Measurements from ENCODE around the gene ATG9B.
A peak's percentile ranks its signal among the peaks of the same experiment; 100 is the strongest.

ATG9B gene

DNA sequence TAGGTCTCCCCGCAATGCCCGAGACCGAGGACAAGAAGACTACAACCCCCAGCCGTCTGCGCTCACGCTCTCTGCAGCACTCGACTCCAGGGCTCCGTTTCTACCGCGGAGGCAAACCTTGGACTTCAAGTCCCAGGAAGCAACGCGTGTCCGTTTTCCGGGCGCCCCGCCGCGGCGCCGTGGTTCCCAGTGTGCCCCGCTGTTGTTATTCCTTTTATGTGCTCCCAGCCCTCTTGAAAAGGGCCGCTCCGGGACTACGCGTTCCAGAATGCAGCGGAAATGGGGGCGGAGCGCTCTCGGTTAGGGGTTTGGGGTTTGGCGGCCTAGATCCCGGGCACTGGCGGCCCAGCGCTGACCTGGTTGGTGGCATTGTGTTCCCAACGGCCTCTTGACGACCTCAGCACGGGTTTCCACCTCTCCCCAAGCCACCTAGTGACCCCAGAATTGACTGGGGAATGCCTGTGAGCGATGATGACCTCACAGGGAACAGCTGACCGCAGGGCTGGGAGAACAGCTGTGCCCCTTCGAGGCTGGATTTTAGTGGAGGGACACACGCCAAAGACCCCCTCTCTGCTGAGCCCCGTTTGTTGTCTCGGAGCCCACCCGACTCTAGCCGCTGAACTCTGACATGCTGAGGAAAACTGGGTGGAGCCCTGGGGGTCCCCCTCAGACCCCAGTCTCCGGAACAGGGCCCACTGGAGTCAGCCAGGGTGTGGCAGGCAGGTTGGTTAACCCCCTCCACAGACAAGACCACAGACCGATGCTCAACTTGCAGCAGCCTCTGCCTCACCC lies 33.9 kb upstream of the ATG9B start (continued):
- TF ChIP-seq GLI4 (tag by site-specific recombination; IDR thresholded peaks at IDR 0.05), result no peak
- peak; percentile 61 for TF ChIP-seq FEZF1 (tag by site-specific recombination; IDR thresholded peaks at IDR 0.05)
- TF ChIP-seq ZNF133 (tag by site-specific recombination; IDR thresholded peaks at IDR 0.05), result no peak
- TF ChIP-seq, protein P1, sequence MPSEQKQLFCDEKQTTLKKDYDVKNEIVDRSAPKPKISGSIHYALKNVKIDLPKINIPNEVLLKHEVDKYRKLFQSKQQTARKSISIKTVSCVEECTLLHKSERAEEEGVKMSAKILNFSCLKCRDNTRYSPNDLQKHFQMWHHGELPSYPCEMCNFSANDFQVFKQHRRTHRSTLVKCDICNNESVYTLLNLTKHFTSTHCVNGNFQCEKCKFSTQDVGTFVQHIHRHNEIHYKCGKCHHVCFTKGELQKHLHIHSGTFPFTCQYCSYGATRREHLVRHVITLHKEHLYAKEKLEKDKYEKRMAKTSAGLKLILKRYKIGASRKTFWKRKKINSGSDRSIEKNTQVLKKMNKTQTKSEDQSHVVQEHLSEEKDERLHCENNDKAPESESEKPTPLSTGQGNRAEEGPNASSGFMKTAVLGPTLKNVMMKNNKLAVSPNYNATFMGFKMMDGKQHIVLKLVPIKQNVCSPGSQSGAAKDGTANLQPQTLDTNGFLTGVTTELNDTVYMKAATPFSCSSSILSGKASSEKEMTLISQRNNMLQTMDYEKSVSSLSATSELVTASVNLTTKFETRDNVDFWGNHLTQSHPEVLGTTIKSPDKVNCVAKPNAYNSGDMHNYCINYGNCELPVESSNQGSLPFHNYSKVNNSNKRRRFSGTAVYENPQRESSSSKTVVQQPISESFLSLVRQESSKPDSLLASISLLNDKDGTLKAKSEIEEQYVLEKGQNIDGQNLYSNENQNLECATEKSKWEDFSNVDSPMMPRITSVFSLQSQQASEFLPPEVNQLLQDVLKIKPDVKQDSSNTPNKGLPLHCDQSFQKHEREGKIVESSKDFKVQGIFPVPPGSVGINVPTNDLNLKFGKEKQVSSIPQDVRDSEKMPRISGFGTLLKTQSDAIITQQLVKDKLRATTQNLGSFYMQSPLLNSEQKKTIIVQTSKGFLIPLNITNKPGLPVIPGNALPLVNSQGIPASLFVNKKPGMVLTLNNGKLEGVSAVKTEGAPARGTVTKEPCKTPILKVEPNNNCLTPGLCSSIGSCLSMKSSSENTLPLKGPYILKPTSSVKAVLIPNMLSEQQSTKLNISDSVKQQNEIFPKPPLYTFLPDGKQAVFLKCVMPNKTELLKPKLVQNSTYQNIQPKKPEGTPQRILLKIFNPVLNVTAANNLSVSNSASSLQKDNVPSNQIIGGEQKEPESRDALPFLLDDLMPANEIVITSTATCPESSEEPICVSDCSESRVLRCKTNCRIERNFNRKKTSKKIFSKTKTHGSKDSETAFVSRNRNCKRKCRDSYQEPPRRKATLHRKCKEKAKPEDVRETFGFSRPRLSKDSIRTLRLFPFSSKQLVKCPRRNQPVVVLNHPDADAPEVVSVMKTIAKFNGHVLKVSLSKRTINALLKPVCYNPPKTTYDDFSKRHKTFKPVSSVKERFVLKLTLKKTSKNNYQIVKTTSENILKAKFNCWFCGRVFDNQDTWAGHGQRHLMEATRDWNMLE (tag by site-specific recombination; conservative IDR thresholded peaks at IDR 0.05; ENCODE audit: low read depth), result no peak
- peak; percentile 99 for TF ChIP-seq ZNF76 (tag by site-specific recombination; IDR thresholded peaks at IDR 0.05; ENCODE audit: borderline replicate concordance, low read depth)
- TF ChIP-seq GLI2 (tag by site-specific recombination; IDR thresholded peaks at IDR 0.05; ENCODE audit: borderline replicate concordance, low read depth), result no peak
- no peak for TF ChIP-seq ZNF596 (tag by site-specific recombination; IDR thresholded peaks at IDR 0.05)
- TF ChIP-seq ZNF114 (tag by site-specific recombination; IDR thresholded peaks at IDR 0.05), result no peak
- no peak for TF ChIP-seq YY1 (tag by site-specific recombination; IDR thresholded peaks at IDR 0.05)
- TF ChIP-seq ZNF501 (tag by site-specific recombination; IDR thresholded peaks at IDR 0.05), result peak; percentile 46; the same call in 1 of the 2 replicates
- TF ChIP-seq ZNF571 (tag by site-specific recombination; IDR thresholded peaks at IDR 0.05), result no peak
- TF ChIP-seq ZNF146 (tag by site-specific recombination; IDR thresholded peaks at IDR 0.05), result no peak
- no peak for TF ChIP-seq ZNF560 (tag by site-specific recombination; IDR thresholded peaks at IDR 0.05; ENCODE audit: borderline replicate concordance)
- TF ChIP-seq YY2 (tag by site-specific recombination; IDR thresholded peaks at IDR 0.05), result 0 out of 2 replicates have a peak, but pooled peaks have one; percentile 28
- peak; percentile 43 for TF ChIP-seq GLIS1 (tag by site-specific recombination; IDR thresholded peaks at IDR 0.05)
- TF ChIP-seq, protein P2, sequence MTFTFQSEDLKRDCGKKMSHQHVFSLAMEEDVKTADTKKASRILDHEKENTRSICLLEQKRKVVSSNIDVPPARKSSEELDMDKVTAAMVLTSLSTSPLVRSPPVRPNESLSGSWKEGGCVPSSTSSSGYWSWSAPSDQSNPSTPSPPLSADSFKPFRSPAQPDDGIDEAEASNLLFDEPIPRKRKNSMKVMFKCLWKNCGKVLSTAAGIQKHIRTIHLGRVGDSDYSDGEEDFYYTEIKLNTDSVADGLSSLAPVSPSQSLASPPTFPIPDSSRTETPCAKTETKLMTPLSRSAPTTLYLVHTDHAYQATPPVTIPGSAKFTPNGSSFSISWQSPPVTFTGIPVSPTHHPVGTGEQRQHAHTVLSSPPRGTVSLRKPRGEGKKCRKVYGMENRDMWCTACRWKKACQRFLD (tag by site-specific recombination; IDR thresholded peaks at IDR 0.05), result no peak
- TF ChIP-seq PRDM1 (tag by site-specific recombination; IDR thresholded peaks at IDR 0.05), result no peak
- TF ChIP-seq ZNF654 (tag by site-specific recombination; IDR thresholded peaks at IDR 0.05; ENCODE audit: low read depth), result no peak
- no peak for TF ChIP-seq ZNF664 (tag by site-specific recombination; IDR thresholded peaks at IDR 0.05)
- no peak for TF ChIP-seq MYNN (tag by site-specific recombination; IDR thresholded peaks at IDR 0.05; ENCODE audit: borderline replicate concordance)
- TF ChIP-seq ZNF548 (tag by site-specific recombination; IDR thresholded peaks at IDR 0.05), result no peak
- no peak for TF ChIP-seq ZNF19 (tag by site-specific recombination; IDR thresholded peaks at IDR 0.05; ENCODE audit: low read depth)
- TF ChIP-seq ZNF48 (tag by site-specific recombination; IDR thresholded peaks at IDR 0.05), result no peak
- no peak for TF ChIP-seq ZNF350 (tag by site-specific recombination; IDR thresholded peaks at IDR 0.05)
- peak; percentile 81 for TF ChIP-seq ZNF600 (tag by site-specific recombination; IDR thresholded peaks at IDR 0.05)
- TF ChIP-seq ZNF433 (tag by site-specific recombination; IDR thresholded peaks at IDR 0.05; ENCODE audit: low read depth), result no peak
- TF ChIP-seq, protein P3, sequence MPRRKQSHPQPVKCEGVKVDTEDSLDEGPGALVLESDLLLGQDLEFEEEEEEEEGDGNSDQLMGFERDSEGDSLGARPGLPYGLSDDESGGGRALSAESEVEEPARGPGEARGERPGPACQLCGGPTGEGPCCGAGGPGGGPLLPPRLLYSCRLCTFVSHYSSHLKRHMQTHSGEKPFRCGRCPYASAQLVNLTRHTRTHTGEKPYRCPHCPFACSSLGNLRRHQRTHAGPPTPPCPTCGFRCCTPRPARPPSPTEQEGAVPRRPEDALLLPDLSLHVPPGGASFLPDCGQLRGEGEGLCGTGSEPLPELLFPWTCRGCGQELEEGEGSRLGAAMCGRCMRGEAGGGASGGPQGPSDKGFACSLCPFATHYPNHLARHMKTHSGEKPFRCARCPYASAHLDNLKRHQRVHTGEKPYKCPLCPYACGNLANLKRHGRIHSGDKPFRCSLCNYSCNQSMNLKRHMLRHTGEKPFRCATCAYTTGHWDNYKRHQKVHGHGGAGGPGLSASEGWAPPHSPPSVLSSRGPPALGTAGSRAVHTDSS (tag by site-specific recombination; IDR thresholded peaks at IDR 0.05), result no peak
- TF ChIP-seq, protein P4, sequence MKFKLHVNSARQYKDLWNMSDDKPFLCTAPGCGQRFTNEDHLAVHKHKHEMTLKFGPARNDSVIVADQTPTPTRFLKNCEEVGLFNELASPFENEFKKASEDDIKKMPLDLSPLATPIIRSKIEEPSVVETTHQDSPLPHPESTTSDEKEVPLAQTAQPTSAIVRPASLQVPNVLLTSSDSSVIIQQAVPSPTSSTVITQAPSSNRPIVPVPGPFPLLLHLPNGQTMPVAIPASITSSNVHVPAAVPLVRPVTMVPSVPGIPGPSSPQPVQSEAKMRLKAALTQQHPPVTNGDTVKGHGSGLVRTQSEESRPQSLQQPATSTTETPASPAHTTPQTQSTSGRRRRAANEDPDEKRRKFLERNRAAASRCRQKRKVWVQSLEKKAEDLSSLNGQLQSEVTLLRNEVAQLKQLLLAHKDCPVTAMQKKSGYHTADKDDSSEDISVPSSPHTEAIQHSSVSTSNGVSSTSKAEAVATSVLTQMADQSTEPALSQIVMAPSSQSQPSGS (tag by site-specific recombination; IDR thresholded peaks at IDR 0.05; ENCODE audit: low read depth), result peak; percentile 80
- TF ChIP-seq, protein P5, sequence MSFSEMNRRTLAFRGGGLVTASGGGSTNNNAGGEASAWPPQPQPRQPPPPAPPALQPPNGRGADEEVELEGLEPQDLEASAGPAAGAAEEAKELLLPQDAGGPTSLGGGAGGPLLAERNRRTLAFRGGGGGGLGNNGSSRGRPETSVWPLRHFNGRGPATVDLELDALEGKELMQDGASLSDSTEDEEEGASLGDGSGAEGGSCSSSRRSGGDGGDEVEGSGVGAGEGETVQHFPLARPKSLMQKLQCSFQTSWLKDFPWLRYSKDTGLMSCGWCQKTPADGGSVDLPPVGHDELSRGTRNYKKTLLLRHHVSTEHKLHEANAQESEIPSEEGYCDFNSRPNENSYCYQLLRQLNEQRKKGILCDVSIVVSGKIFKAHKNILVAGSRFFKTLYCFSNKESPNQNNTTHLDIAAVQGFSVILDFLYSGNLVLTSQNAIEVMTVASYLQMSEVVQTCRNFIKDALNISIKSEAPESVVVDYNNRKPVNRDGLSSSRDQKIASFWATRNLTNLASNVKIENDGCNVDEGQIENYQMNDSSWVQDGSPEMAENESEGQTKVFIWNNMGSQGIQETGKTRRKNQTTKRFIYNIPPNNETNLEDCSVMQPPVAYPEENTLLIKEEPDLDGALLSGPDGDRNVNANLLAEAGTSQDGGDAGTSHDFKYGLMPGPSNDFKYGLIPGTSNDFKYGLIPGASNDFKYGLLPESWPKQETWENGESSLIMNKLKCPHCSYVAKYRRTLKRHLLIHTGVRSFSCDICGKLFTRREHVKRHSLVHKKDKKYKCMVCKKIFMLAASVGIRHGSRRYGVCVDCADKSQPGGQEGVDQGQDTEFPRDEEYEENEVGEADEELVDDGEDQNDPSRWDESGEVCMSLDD (tag by site-specific recombination; IDR thresholded peaks at IDR 0.05), result peak; percentile 97

Measured in HEK293 (cell line).